Measurements from ENCODE around the gene DUSP7.
"Not testable (repeated sequence)": the region's sequence is repeated elsewhere in the genome, so short reads cannot be mapped to it uniquely, and the experiment has no call there.

The DUSP7 gene

DNA sequence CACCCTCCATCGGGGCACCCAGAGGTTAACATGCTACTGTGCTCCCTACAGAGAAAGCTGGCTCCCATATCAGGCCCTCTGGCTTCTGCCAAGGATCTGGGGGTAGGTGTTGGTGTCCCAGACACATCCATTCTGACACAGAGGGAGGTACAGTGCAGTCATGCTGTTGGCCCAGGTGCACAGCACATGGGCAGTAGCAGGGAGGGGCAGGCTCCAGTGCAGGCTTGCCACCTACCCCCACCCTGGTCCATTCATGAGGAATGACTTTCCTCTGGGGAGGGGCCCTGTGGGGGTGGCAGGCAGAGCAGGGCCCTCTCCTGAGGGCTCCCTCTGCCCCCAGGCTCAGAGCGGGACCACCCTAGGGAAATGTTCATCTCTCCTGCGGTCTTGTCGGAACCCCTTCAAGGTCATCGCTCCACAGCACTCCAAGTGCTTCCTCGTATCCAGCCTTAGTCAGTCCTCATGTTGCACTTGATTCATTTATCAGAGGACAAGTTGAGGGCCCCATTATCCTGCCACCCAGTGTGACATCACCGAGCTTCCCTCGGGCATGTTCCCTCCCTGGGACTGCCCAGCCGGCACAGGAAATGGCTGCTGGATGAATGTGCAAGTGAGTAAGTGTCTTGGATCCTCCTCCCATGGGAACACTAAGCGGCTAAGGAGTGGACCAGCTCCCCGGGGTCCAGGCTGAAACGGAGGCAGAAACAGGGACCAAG is 10.0 kb downstream of the DUSP7 start:
- DNase-seq = no peak

DNA sequence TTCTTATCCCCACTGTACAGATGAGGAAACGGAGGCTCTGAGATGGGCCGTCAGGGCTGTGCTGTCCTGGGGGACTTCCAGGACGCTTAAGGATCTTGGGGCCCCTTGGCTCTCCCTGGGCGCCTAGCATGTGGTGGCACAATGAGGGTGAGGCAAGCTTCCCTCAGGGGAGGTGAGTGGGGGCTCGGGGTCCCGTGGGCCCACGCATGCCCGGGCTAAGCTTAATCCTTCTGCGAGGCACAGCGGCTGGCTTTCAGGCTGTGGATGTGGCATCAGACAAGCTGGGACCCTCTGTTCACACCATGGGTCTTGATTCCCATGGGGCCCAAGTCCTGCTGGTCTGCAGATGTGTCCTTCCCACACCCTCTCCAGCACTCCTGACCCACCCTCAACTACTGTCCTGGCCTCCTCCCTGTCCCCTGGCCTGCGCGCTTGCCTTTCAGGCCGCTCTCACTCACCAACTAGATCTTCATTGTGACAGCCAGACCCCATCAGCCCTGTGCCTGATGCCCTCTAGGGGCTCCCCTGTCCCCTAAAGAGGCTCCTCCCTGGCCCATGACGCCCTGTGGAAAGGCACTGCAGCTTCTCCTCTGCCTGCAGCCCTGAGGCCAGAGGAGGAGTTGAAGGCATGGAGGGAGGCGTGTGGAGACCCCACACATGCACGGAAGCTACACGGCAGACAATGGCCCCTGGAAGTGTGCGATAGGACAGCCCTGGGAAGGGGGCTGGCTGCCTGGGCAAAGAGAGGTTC is 11.3 kb downstream of the DUSP7 start:
- DNase-seq = no peak

DNA sequence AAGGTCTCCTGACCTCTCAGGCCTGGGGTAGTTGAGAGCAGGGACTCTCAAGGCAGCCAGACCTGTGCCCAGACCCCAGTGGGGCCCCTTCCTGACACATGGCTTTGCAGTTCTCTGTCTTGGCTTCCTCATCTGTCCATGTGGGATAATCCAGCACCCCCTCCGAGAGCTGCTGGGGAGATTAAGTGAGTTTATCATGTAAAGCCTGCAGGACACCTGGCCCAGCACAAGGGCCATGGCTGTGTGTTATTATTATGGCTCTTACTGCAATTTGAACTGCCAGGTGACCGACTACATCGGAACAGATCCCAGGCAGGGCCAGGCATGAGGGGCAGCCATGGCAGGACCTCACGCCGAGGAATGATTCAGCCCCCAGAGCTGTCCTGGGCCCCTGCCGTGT is 12.6 kb downstream of the DUSP7 start:
- DNase-seq = no peak

DNA sequence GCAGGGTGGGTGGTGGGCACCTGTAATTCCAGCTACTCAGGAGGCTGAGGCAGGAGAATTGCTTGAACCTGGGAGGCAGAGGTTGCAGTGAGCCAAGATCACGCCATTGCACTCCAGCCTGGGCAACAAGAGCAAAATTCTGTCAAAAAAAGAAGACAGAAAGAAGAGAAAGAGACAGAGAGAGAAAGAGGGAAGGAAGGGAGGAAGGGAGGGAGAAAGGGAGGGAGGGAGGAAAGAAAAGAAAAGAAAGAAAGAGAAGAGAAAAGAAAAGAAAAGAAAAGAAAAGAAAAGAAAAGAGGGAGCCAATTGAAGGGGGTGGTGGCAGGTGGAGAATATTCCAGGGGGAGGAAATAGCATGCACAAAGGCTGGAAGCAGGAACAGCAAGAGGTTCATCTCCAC is 13.3 kb downstream of the DUSP7 start:
- not testable (repeated sequence) for DNase-seq

DNA sequence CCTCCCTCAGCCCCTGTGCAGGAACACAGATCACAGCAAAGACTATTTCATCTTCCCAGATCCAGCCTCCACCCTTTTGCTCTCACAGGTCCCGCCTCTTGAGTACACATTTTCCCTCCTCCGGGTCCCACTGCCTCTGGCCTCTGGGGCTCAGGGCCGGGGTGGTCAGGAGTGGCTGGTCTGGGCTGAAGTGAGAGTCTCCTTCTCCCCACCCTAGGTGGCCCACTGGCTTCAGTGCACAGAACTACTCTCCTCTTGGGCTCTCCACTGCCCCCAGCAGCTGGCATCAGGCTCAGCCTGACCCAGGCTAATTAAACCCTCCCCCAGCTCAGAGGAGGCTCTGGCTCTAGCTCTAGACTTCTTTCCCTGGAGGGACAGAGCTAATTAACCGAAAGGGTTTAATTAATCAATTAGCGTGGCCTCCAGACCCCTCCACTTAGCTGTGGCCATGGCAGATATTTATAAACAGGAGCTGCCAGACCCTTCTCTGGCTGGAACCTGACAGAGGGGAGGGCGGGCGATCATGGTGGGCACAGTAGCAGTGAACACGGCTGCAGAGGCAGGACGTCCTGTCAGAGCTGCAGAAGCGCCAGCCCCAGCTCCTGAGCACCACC is 15.1 kb downstream of the DUSP7 start:
- no peak for DNase-seq

DNA sequence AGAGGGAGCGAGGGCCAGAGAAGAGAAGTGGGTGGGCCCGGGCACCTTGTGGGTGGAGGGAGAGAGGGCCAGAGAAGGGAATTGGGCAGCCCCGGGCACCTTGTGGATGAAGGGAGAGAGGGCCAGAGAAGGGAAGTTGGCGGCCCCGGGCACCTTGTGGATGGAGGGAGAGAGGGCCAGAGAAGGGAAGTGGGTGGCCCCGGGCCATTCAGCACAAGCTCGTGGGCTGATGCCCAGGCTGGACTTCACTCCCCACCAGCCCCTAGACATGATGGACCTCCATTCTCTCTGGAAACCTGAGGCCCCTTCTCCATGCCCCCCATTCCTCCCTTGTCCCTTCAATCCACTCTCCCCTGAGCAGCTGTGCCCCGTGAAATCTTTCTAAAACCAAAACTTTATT is 15.8 kb downstream of the DUSP7 start:
- DNase-seq = no peak

GRCh38 chr3:52039846-52040245 is 16.5 kb downstream of the DUSP7 start:
- DNase-seq = no peak

DNA sequence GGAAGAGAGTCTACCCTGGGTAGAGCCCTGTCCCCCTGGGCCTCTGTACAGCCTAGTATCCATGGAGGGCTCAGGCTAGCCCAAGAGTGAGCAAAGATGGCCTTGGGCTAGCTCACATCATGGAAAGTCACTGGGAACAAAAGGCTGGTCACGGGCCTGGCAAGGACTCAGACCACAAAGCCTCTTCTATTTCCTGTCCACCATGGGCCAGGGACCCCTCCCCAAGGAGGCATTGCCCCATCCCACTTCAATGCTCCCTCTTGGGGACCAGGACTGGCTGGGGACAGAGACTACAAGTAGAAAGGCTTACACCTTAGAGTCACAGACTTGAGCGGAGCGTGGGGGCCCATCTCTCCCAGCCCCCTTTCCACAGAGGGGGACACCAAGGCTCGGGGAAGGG is 16.9 kb downstream of the DUSP7 start:
- DNase-seq = no peak

- DNase-seq = no peak
These were observed 18.1 kb downstream of the DUSP7 start for GRCh38 chr3:52038227-52038626.

- DNase-seq = no peak
These were observed 19.1 kb downstream of the DUSP7 start for GRCh38 chr3:52037291-52037690.

GRCh38 chr3:52036829-52037228 is 19.5 kb downstream of the DUSP7 start:
- DNase-seq = no peak

GRCh38 chr3:52036222-52036694 is 20.1 kb downstream of the DUSP7 start:
- DNase-seq = no peak

GRCh38 chr3:52034651-52035050 is 21.7 kb downstream of the DUSP7 start:
- DNase-seq = no peak

GRCh38 chr3:52034212-52034611 is 22.2 kb downstream of the DUSP7 start:
- DNase-seq = no peak

DNA sequence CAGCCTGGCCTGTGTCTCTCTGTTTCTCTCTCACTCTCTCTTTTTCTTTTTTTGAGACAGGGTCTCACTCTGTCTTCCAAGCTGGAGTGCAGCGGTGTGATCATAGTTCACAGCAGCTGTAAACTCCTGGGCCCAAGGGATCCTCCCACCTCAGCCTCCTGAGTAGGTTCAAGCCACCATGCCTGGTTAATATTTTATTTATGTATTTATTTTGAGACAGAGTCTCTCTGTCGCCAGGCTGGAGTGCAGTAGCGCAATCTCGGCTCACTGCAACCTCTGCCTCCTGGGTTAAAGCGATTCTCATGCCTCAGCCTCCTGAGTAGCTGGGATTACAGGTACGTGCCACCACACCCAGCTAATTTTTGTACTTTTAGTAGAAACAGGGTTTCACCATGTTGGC is 22.6 kb downstream of the DUSP7 start:
- DNase-seq = not testable (repeated sequence)

- no peak for DNase-seq
These were observed 23.5 kb downstream of the DUSP7 start for GRCh38 chr3:52032702-52033408.

- DNase-seq = no peak
These were observed 24.5 kb downstream of the DUSP7 start for GRCh38 chr3:52031896-52032295.

DNA sequence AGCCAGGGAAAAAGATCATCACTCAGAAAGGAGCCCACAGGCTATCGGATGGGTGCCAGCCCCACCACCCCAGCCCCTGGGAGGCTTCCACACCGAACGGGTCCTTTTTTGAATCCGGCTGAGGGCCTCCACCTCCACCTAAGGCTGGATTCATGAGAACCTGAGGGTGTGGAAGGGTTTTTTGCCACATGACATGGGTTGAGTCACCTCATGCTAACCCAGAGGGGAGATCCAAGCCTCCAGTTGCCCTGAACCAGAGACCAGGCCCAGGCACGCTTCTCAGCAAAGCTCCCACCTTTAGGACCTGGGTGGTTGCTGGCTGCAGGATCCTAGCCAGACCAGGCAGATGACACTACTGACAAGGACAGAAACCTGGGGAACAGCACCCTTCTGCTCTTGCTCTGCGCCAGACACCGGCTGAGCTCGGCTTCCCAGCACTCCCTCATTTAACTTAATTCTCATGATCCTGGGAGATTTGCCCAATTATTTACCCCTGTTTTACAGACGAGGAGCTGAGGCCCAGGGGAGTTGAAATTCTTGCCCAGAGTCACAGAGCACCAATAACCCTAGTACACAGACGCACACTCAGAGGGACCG is 25.6 kb downstream of the DUSP7 start:
- DNase-seq = no peak

DNA sequence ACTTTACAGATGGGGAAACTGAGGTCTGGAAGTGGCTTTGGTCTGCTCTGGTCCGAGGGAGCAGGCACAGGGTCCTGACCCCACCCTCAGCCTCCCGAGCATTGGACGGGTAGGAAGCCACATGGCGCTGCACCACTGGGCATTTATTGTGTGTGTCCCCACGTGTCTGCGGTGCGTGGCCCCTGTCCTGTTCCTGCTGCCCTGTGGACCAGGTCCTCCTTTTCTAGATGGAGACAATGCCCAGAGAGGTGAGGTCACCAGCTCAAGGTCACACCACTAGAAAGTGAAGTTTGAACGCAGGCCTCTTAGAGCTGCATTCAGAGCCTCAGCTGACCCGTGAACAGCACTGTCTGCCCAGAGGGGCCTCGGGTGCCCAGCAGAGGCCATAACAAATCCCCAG is 26.8 kb downstream of the DUSP7 start:
- no peak for DNase-seq

GRCh38 chr3:52029053-52029452 is 27.3 kb downstream of the DUSP7 start:
- DNase-seq = no peak

DNA sequence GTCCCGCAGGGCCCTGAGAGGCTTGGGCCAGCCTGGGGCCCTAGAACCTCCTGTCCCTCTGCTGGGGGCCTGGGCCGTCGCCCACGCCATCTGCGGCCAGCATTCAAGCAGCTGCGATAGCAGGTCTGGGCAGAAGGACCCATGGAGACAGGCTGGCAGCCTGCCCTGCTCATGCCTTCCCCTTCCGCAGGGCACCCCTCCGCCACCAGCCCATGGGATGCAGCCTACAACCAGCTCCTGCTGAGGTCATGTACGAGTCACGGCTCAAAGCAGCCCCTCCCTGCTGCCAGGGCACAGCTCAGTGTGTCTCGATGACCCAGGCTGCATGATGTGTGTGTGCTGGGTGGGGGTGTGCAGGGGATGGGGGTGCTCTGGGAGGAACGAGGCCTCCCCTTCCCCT is 27.8 kb downstream of the DUSP7 start:
- no peak for DNase-seq

- no peak for DNase-seq
These were observed 30.3 kb downstream of the DUSP7 start for GRCh38 chr3:52026041-52026440.

DNA sequence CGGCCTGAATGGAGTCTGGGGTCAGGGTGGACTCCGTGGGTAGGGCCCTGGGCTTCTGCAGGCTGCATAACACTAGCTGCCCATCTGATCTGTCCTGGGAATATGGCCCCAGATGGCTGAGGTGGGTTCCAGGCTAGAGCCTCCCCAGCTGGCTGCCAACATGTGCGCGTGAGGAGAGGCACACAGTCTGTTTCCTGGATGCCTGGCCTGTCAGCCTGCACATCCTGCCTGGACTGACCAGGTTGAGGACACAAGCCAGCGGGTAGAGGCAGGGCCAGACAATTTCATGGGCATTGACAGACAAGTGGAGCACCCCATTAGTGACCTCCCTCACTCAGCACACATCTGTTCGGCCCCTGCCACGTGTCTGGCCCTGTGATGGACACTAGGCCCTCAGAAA is 30.9 kb downstream of the DUSP7 start:
- DNase-seq = no peak
